Measurements from ENCODE around the gene C12orf57.

Gene C12orf57

GRCh38 chr12:6928022-6928702 lies 15.7 kb upstream of the C12orf57 start:
- H3K27me3 ChIP-seq (ENCODE audit: insufficient read depth, poor library complexity, severe bottlenecking): no peaks in the 10 kb centered on the region
- H3K4me1 ChIP-seq (ENCODE audit: insufficient read depth, poor library complexity, severe bottlenecking): peaks cover 34% of the 10 kb centered on the region
- TF ChIP-seq CTCF (IDR thresholded peaks at IDR 0.05; ENCODE audit: poor library complexity, severe bottlenecking): no peak
- no peak for ATAC-seq (ENCODE audit: low read depth)
- peaks cover 21% of the 10 kb centered on the region; the same call in 1 of the 2 replicates for H3K36me3 ChIP-seq (ENCODE audit: low read depth)
- DNase-seq (ENCODE audit: low spot score): no peak
- H3K4me3 ChIP-seq (ENCODE audit: severe bottlenecking): peak overlapping the region; percentile 78
- no peaks in the 10 kb centered on the region for H3K9me3 ChIP-seq (ENCODE audit: severe bottlenecking)
- H3K27ac ChIP-seq (ENCODE audit: poor library complexity, severe bottlenecking): peak overlapping the region; percentile 94

- H3K4me1 ChIP-seq (ENCODE audit: insufficient read depth, poor library complexity, severe bottlenecking): peaks cover 37% of the 10 kb centered on the region
- peak overlapping the region; percentile 94 for H3K27ac ChIP-seq (ENCODE audit: poor library complexity, severe bottlenecking)
- H3K9me3 ChIP-seq (ENCODE audit: severe bottlenecking): no peaks in the 10 kb centered on the region
- H3K36me3 ChIP-seq (ENCODE audit: low read depth): peaks cover 22% of the 10 kb centered on the region
- peak overlapping the region; percentile 78 for H3K4me3 ChIP-seq (ENCODE audit: severe bottlenecking)
- H3K27me3 ChIP-seq (ENCODE audit: insufficient read depth, poor library complexity, severe bottlenecking): no peaks in the 10 kb centered on the region
- TF ChIP-seq CTCF (IDR thresholded peaks at IDR 0.05; ENCODE audit: poor library complexity, severe bottlenecking): no peak
- DNase-seq (ENCODE audit: low spot score): no peak
- no peak for ATAC-seq (ENCODE audit: low read depth)
Measured at GRCh38 chr12:6928703-6929407, 15.0 kb upstream of the C12orf57 start.

GRCh38 chr12:6929466-6930452 lies 14.1 kb upstream of the C12orf57 start:
- no peak for TF ChIP-seq CTCF (IDR thresholded peaks at IDR 0.05; ENCODE audit: poor library complexity, severe bottlenecking)
- Histone ChIP-seq H3K9me3 (ENCODE audit: severe bottlenecking) (no peaks in the 10 kb centered on the region), H3K4me1 (ENCODE audit: insufficient read depth, poor library complexity, severe bottlenecking) (peaks cover 33% of the 10 kb centered on the region), H3K27me3 (ENCODE audit: insufficient read depth, poor library complexity, severe bottlenecking) (no peaks in the 10 kb centered on the region), H3K27ac (ENCODE audit: poor library complexity, severe bottlenecking) (peak overlapping the region; percentile 94), H3K4me3 (ENCODE audit: severe bottlenecking) (peak overlapping the region; percentile 78), H3K36me3 (ENCODE audit: low read depth) (peaks cover 31% of the 10 kb centered on the region)
- DNase-seq (ENCODE audit: low spot score) (no peak), ATAC-seq (ENCODE audit: low read depth) (no peak)

- H3K27ac ChIP-seq (ENCODE audit: poor library complexity, severe bottlenecking): peak overlapping the region; percentile 38
- TF ChIP-seq CTCF (IDR thresholded peaks at IDR 0.05; ENCODE audit: poor library complexity, severe bottlenecking): no peak
Measured at GRCh38 chr12:6932766-6933165, 11.1 kb upstream of the C12orf57 start.

More at GRCh38 chr12:6932766-6933165, 11.1 kb upstream of the C12orf57 start:
- ATAC-seq (ENCODE audit: low read depth) (no peak), DNase-seq (ENCODE audit: low spot score) (no peak)
- Histone ChIP-seq H3K4me3 (ENCODE audit: severe bottlenecking) (no peak overlapping the region), H3K27me3 (ENCODE audit: insufficient read depth, poor library complexity, severe bottlenecking) (no peaks in the 10 kb centered on the region), H3K4me1 (ENCODE audit: insufficient read depth, poor library complexity, severe bottlenecking) (peaks cover 10% of the 10 kb centered on the region), H3K9me3 (ENCODE audit: severe bottlenecking) (no peaks in the 10 kb centered on the region), H3K36me3 (ENCODE audit: low read depth) (peaks cover 39% of the 10 kb centered on the region)

Measured in RWPE2 (cell line).